Measurements from ENCODE around the gene PLSCR3.

DNA sequence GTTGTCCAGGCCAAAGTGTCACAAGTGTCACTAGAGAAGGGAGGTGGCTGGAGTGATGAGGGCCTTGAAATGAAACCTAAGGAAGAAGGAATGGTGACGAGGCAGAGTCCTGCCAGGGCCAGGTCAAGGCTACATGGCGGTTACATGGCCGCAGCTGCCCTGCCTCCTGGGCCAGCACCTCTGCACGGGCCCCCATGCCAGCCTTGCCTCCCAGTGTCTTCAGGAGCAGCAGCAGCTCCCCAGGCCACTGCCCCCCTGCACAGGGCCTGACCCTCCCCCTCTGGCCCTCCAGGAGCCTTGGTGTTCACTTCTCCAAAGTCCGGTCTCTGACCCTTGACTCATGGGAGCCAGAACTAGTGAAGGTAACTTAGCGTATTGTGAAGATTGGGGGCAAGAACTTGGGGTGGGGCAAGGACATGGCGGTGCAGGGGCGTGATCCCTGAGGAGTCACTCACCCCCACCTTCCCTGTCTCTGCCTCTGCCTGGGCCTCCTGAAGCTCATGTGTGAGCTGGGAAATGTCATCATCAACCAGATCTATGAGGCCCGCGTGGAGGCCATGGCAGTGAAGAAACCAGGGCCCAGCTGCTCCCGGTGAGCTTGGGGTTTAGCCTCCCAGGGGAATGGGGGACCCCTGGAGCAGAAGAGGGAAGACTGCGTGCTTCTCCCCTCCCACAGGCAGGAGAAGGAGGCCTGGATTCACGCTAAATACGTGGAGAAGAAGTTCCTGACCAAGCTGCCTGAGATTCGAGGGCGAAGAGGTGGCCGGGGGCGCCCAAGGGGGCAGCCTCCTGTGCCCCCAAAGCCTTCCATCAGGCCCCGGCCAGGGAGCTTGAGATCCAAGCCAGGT lies 46.5 kb downstream of the PLSCR3 start:
- TF ChIP-seq CTCF (IDR thresholded peaks at IDR 0.05), result no peak
- TF ChIP-seq POLR2A (IDR thresholded peaks at IDR 0.05), result no peak

All from right lobe of liver (tissue), 4 donors.